GM23248 (cell line): ENCODE measurements around the gene OR13A1.

Source experiments
- EZH2 ChIP-seq: fragments of 200-600 bp; sonication (generic); IDR thresholded peaks from 2 replicates; pipeline ENCODE4 v1.6.1; 2018; ENCODE audit warnings: antibody characterized with exemption, mild to moderate bottlenecking; ENCODE audit not compliant: insufficient read depth, poor library complexity, severe bottlenecking
- EZH2phosphoT487 ChIP-seq: fragments of 200-600 bp; sonication (generic); IDR thresholded peaks from 2 replicates; pipeline ENCODE4 v1.6.1; 2018; ENCODE audit warnings: antibody characterized with exemption, moderate library complexity, mild to moderate bottlenecking, low read depth; ENCODE audit not compliant: insufficient read depth

DNA sequence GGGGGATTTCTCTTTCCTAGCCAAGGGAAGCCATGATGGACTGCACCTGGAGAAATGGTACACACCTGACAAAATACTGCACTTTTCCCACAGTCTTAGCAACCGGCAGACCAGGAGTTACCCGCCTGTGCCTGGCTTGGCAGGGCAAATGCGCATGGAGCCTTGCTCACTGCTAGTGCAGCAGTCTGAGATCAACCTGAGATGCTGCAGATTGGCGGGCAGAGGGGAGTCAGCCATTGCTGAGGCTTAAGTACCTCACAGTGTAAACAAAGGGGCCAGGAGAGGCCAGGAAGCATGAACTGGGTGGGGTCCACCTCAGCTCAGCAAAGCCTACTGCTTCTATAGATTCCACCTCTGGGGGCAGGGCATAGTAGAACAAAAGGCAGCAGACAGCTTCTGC lies 49.4 kb downstream of the OR13A1 start:
- no peak for TF ChIP-seq EZH2
- no peak for TF ChIP-seq EZH2phosphoT487
